NCI-H2196 treated with DMSO at 0.1 percent for 48 hours (cell line): Measurements from ENCODE around the gene TMEM167B.
A peak's percentile ranks its signal among the peaks of the same experiment; 100 is the strongest.
"Not testable (repeated sequence)": the region's sequence is repeated elsewhere in the genome, so short reads cannot be mapped to it uniquely, and the experiment has no call there.

Source experiments
- DNase-seq: peaks from one replicate; lab custom pipeline; 2025; ENCODE audit not compliant: unreplicated experiment; lab: John Stamatoyannopoulos, UW

Gene TMEM167B

GRCh38 chr1:109112652-109113285 lies 22.2 kb downstream of the TMEM167B start:
- DNase-seq = peak; percentile 85

GRCh38 chr1:109113590-109114341 lies 23.2 kb downstream of the TMEM167B start, which contains the start of gene ELAPOR1:
Gene ELAPOR1, plus strand, starts transcription at chr1:109114115. Its CDS starts 69 bp downstream, at chr1:109114184.
- peak; percentile 87 for DNase-seq

- DNase-seq = no peak
Observed at GRCh38 chr1:109114342-109114674, 23.7 kb downstream of the TMEM167B start.

GRCh38 chr1:109115685-109116084 lies 25.1 kb downstream of the TMEM167B start:
- no peak for DNase-seq

GRCh38 chr1:109116286-109116685 lies 25.7 kb downstream of the TMEM167B start:
- peak; percentile 48 for DNase-seq

- DNase-seq = no peak
Observed at GRCh38 chr1:109118089-109118488, 27.5 kb downstream of the TMEM167B start.

- DNase-seq = no peak
Observed at GRCh38 chr1:109120356-109120755, 29.8 kb downstream of the TMEM167B start.

- no peak for DNase-seq
Observed at GRCh38 chr1:109131059-109131458, 40.5 kb downstream of the TMEM167B start.

- no peak for DNase-seq
Observed at GRCh38 chr1:109131800-109132199, 41.2 kb downstream of the TMEM167B start.

GRCh38 chr1:109133002-109133706 lies 42.6 kb downstream of the TMEM167B start:
- no peak for DNase-seq

GRCh38 chr1:109133815-109134214 lies 43.3 kb downstream of the TMEM167B start:
- no peak for DNase-seq

GRCh38 chr1:109134423-109134822 lies 43.9 kb downstream of the TMEM167B start:
- DNase-seq = no peak

- DNase-seq = no peak
Observed at GRCh38 chr1:109135940-109136339, 45.4 kb downstream of the TMEM167B start.

GRCh38 chr1:109136766-109137165 lies 46.2 kb downstream of the TMEM167B start:
- DNase-seq = no peak

GRCh38 chr1:109137958-109138357 lies 47.4 kb downstream of the TMEM167B start:
- DNase-seq = no peak

GRCh38 chr1:109138358-109138757 lies 47.8 kb downstream of the TMEM167B start:
- DNase-seq = no peak

- no peak for DNase-seq
Observed at GRCh38 chr1:109140392-109140791, 49.8 kb downstream of the TMEM167B start.

- DNase-seq = no peak
Observed at GRCh38 chr1:109142260-109142659, 51.7 kb downstream of the TMEM167B start.

- not testable (repeated sequence) for DNase-seq
Observed at GRCh38 chr1:109142725-109143124, 52.2 kb downstream of the TMEM167B start.
